GM23248 (cell line): ENCODE data around the gene GMEB2.

Experiments
- EZH2 ChIP-seq: fragments of 200-600 bp; sonication (generic); IDR thresholded peaks from 2 replicates; pipeline ENCODE4 v1.6.1; 2018; ENCODE audit warnings: antibody characterized with exemption, mild to moderate bottlenecking; ENCODE audit not compliant: insufficient read depth, poor library complexity, severe bottlenecking
- EZH2phosphoT487 ChIP-seq: fragments of 200-600 bp; sonication (generic); IDR thresholded peaks from 2 replicates; pipeline ENCODE4 v1.6.1; 2018; ENCODE audit warnings: antibody characterized with exemption, moderate library complexity, mild to moderate bottlenecking, low read depth; ENCODE audit not compliant: insufficient read depth

DNA sequence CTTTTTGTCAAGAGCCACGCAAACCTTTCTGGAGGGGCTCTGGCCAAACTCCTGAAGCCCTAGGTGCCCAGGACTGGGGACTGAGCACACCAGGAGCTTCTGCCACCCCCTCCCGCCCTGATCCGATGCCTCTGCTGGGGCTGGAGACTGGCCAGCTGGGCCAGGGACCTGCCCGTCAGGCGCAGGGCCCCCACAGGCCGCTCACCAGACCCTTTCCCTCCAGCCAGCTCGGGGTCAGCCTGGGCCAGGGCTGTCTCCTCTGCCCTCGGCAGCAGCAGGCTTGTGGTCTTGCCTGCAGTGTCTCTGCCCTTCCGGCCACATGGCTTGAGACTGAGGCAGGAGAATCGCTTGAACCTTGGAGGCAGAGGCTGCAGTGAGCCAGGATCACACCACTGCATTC lies 45.8 kb upstream of the GMEB2 start:
- TF ChIP-seq EZH2 (no peak), EZH2phosphoT487 (no peak)
